OCI-LY1 (cell line): Measurements from ENCODE around the gene RPS18.

Experiments used
- H2AFZ ChIP-seq: fragments of 200-600 bp; sonication (generic), shearing (Covaris generic); 2 replicates; pipeline ENCODE4 v1.6.0; 2014; ENCODE audit warnings: antibody characterized with exemption, mild to moderate bottlenecking, low read length
- H3F3A ChIP-seq: fragments of 200-600 bp; sonication (generic), shearing (Covaris generic); 2 replicates; pipeline ENCODE4 v1.6.0; 2014; ENCODE audit warnings: mild to moderate bottlenecking, antibody characterized with exemption, low read length, moderate library complexity; ENCODE audit not compliant: insufficient read depth
- H3K27ac ChIP-seq: fragments of 200-600 bp; sonication (generic); 2 replicates; pipeline ENCODE4 v1.5.1; 2014; ENCODE audit warnings: low read length, mixed run types, mild to moderate bottlenecking, low read depth; ENCODE audit not compliant: poor library complexity, severe bottlenecking
- H3K27me3 ChIP-seq: fragments of 200-600 bp; sonication (generic); 2 replicates; pipeline ENCODE4 v1.6.0; 2014; ENCODE audit warnings: antibody characterized with exemption, mild to moderate bottlenecking, low read length, moderate library complexity; ENCODE audit not compliant: insufficient read depth
- H3K36me3 ChIP-seq: fragments of 200-600 bp; sonication (generic); 2 replicates; pipeline ENCODE4 v1.6.1; 2014; ENCODE audit warnings: mild to moderate bottlenecking, antibody characterized with exemption, low read length, moderate library complexity, mixed read lengths; ENCODE audit not compliant: insufficient read depth
- H3K4me1 ChIP-seq: fragments of 200-600 bp; sonication (generic); 2 replicates; pipeline ENCODE4 v1.5.1; 2014; ENCODE audit warnings: mild to moderate bottlenecking, low read length, moderate library complexity; ENCODE audit not compliant: insufficient read depth, severe bottlenecking
- H3K4me2 ChIP-seq: fragments of 200-600 bp; sonication (generic), shearing (Covaris generic); 2 replicates; pipeline ENCODE4 v1.6.1; 2014; ENCODE audit warnings: low read length
- H3K4me3 ChIP-seq: fragments of 200-600 bp; sonication (generic); 2 replicates; pipeline ENCODE4 v1.5.1; 2014; ENCODE audit warnings: low read length, low read depth, mild to moderate bottlenecking, mixed read lengths; ENCODE audit not compliant: poor library complexity, severe bottlenecking
- H3K79me2 ChIP-seq: fragments of 200-600 bp; shearing (Covaris generic); 2 replicates; pipeline ENCODE4 v1.6.1; 2016; ENCODE audit warnings: mixed run types, low read length, mixed read lengths; ENCODE audit not compliant: insufficient read depth
- H3K9ac ChIP-seq: fragments of 200-600 bp; sonication (generic), shearing (Covaris generic); 2 replicates; pipeline ENCODE4 v1.6.1; 2014; ENCODE audit warnings: mild to moderate bottlenecking, low read length, mixed read lengths
- H3K9me2 ChIP-seq: fragments of 200-600 bp; sonication (generic), shearing (Covaris generic); 2 replicates; pipeline ENCODE4 v1.6.1; 2014; ENCODE audit warnings: low read depth, mild to moderate bottlenecking, low read length, mixed read lengths
- H3K9me3 ChIP-seq: fragments of 200-600 bp; shearing (Covaris generic); 2 replicates; pipeline ENCODE4 v1.6.1; 2014; ENCODE audit warnings: low read length, mixed read lengths
- H4K20me1 ChIP-seq: fragments of 200-600 bp; sonication (generic), shearing (Covaris generic); 2 replicates; pipeline ENCODE4 v1.6.0; 2016; ENCODE audit warnings: mild to moderate bottlenecking, low read length; ENCODE audit not compliant: insufficient read depth
- CTCF ChIP-seq: fragments of 200-600 bp; sonication (generic), shearing (Covaris generic); IDR thresholded peaks from 2 replicates; pipeline ENCODE4 v1.5.1; 2017; ENCODE audit warnings: mild to moderate bottlenecking, antibody characterized with exemption, low read length, moderate library complexity, mixed read lengths
- EZH2 ChIP-seq: fragments of 200-600 bp; sonication (generic), shearing (Covaris generic); IDR thresholded peaks from 2 replicates; pipeline ENCODE4 v1.8.0; 2017; ENCODE audit warnings: borderline replicate concordance, mixed run types, mild to moderate bottlenecking, antibody characterized with exemption, low read length, moderate library complexity, mixed read lengths

Gene RPS18

GRCh38 chr6:33321227-33321626 is 49.4 kb downstream of the RPS18 start:
- H3K4me2 ChIP-seq = peak overlapping the region; percentile 93
- no peaks in the 10 kb centered on the region for H3K27me3 ChIP-seq
- no peaks in the 10 kb centered on the region for H3K9me2 ChIP-seq
- H3K36me3 ChIP-seq = peaks cover 32% of the 10 kb centered on the region
- peaks cover 69% of the 10 kb centered on the region for H3K4me1 ChIP-seq
- peaks cover 10% of the 10 kb centered on the region; the same call in 1 of the 2 replicates for H3K79me2 ChIP-seq
- H3K9ac ChIP-seq = peak overlapping the region; percentile 95
- H3K4me3 ChIP-seq = peak overlapping the region; percentile 83
- H2AFZ ChIP-seq = no peak overlapping the region
- H3K9me3 ChIP-seq = no peaks in the 10 kb centered on the region
- peak overlapping the region; percentile 97 for H3K27ac ChIP-seq
- H3F3A ChIP-seq = peaks cover 8% of the 10 kb centered on the region; the same call in 1 of the 2 replicates
- H4K20me1 ChIP-seq = no peaks in the 10 kb centered on the region
- TF ChIP-seq CTCF = no peak
- no peak for TF ChIP-seq EZH2

GRCh38 chr6:33323623-33323948 is 51.7 kb downstream of the RPS18 start:
- Histone ChIP-seq H3K9me2 (no peaks in the 10 kb centered on the region), H3K79me2 (peaks cover 10% of the 10 kb centered on the region; the same call in 1 of the 2 replicates), H3K9me3 (no peaks in the 10 kb centered on the region), H3K4me3 (peak overlapping the region; percentile 83), H3F3A (peaks cover 6% of the 10 kb centered on the region; the same call in 1 of the 2 replicates), H2AFZ (no peak overlapping the region), H3K4me2 (peak overlapping the region; percentile 96), H3K36me3 (peaks cover 29% of the 10 kb centered on the region), H3K4me1 (peaks cover 60% of the 10 kb centered on the region), H3K27ac (peak overlapping the region; percentile 97), H4K20me1 (no peaks in the 10 kb centered on the region), H3K9ac (peak overlapping the region; percentile 79), H3K27me3 (no peaks in the 10 kb centered on the region)
- no peak for TF ChIP-seq EZH2
- TF ChIP-seq CTCF = no peak

DNA sequence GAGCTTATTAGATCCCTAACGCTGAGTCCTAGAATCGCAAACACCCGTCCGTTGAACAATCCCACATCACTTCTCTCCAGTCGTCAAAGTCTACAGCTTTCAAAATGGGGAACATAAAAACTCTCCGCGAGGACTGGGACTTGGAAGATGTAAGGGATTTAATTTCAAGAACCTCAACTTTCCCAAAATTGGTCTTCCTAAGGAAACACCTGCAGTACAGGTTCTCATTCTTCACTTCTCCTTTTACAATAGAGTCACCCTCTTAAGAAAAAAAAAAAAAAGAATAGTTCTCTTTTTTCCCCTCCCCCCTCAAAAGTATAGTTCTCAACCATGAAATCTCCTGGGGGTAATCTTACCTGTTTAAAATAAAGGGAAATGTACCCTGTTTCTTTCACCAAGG is 52.2 kb downstream of the RPS18 start:
- Histone ChIP-seq H2AFZ (no peak overlapping the region), H3K4me3 (peak overlapping the region; percentile 83), H3K27me3 (no peaks in the 10 kb centered on the region), H3F3A (peaks cover 4% of the 10 kb centered on the region; the same call in 1 of the 2 replicates), H3K4me2 (peak overlapping the region; percentile 96), H3K36me3 (peaks cover 24% of the 10 kb centered on the region), H3K9me2 (no peaks in the 10 kb centered on the region), H3K9me3 (no peaks in the 10 kb centered on the region), H3K79me2 (peaks cover 10% of the 10 kb centered on the region; the same call in 1 of the 2 replicates), H3K4me1 (peaks cover 54% of the 10 kb centered on the region), H4K20me1 (no peaks in the 10 kb centered on the region), H3K9ac (peak overlapping the region; percentile 79), H3K27ac (peak overlapping the region; percentile 97)
- TF ChIP-seq EZH2 = no peak
- no peak for TF ChIP-seq CTCF
